AG10803 (cell line): Measurements from ENCODE around the gene CLCNKB.
A peak's percentile ranks its signal among the peaks of the same experiment; 100 is the strongest.

Experiments
- DNase-seq: peaks from one replicate; pipeline ENCODE4 v3.0.0; 2010; ENCODE audit warnings: low read depth
- H3K4me3 ChIP-seq: 2 replicates; pipeline ENCODE4 v1.5.1; 2011; ENCODE audit warnings: mild to moderate bottlenecking, low read length, control low read depth
- CTCF ChIP-seq: conservative IDR thresholded peaks from 2 replicates; pipeline ENCODE4 v1.5.1; 2011; ENCODE audit warnings: mild to moderate bottlenecking, low read length, control low read depth, inconsistent platforms

CLCNKB gene

GRCh38 chr1:16011936-16012589 lies 31.5 kb upstream of the CLCNKB start:
- no peak for DNase-seq
- TF ChIP-seq CTCF: no peak
- peak overlapping the region; percentile 31; the same call in 1 of the 2 replicates for H3K4me3 ChIP-seq

GRCh38 chr1:16012590-16013219 lies 30.9 kb upstream of the CLCNKB start:
- TF ChIP-seq CTCF: peak; percentile 20
- peak; percentile 87 for DNase-seq
- H3K4me3 ChIP-seq: peak overlapping the region; percentile 42

GRCh38 chr1:16013220-16013907 lies 30.2 kb upstream of the CLCNKB start:
- DNase-seq: peak; percentile 56
- TF ChIP-seq CTCF: no peak
- H3K4me3 ChIP-seq: peak overlapping the region; percentile 42

- no peak overlapping the region for H3K4me3 ChIP-seq
- no peak for TF ChIP-seq CTCF
- no peak for DNase-seq
Measured at GRCh38 chr1:16013908-16014258, 29.7 kb upstream of the CLCNKB start.

- DNase-seq: no peak
- H3K4me3 ChIP-seq: no peak overlapping the region
- TF ChIP-seq CTCF: no peak
Measured at GRCh38 chr1:16014509-16015482, 28.8 kb upstream of the CLCNKB start.

- H3K4me3 ChIP-seq: no peak overlapping the region; the same call in 1 of the 2 replicates
- DNase-seq: no peak
- no peak for TF ChIP-seq CTCF
Measured at GRCh38 chr1:16015491-16015890, 28.1 kb upstream of the CLCNKB start.
